ENCODE data around the gene CHI3L1.

- TF ChIP-seq CTCF (IDR thresholded peaks at IDR 0.05) (no peak), POLR2A (IDR thresholded peaks at IDR 0.05) (no peak)
These were observed 3.4 kb upstream of the CHI3L1 start for GRCh38 chr1:203189951-203190352.
